ENCODE data around the gene PRR23E. TPM values are rescaled to one million over a fixed set of nuclear protein-coding genes. Genes with fewer than 3 reads are reported as not detected.

Gene PRR23E
- total RNA-seq, 2 experiments from 2014 or later, result not detected

DNA sequence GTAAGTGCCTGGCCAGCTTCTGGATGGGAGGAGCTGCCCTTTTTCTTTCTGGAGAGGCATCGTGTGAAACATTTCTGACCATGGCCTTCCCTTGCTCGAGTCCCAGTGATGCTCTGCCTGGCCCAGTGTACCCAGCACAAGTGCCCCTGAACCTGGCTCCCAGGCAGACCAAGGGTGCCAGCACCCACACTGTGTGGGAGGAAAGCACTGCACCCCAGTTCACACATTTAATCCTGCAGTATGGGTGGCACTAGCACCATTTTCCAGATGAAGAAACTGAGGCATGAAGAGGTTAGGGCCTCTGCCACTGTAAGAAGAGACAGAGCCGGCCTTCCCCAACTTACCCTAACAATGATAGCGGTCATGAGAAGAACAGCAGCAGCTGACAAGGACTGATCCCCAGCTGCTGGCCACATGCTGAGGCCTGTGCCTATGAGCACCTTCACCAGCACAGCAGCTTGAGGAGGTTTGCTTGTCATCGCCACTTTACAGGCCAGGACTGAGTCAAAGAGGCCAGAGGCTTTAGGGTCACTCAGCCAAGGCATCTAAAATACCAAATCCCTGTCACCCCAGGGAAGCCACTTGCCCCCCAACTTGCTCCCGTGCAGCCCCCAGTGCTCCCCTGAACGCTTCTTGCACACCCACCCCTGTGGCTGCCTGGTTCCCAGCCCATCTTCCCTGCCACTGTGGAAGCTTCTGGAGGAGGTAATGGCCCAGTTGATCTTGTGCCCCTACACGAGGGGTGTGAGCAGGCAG lies 15.0 kb downstream of the PRR23E start:
- no peak overlapping the region for H3K4me3 ChIP-seq (ENCODE audit: low read length)
- Mint-ChIP-seq H3K27ac (no peak overlapping the region), H3K27me3 (peaks cover 6% of the 10 kb centered on the region), H3K4me3 (no peak overlapping the region), H3K36me3 (ENCODE audit: low read depth) (no peaks in the 10 kb centered on the region), H3K9me3 (no peaks in the 10 kb centered on the region), H3K4me1 (ENCODE audit: low read depth) (no peaks in the 10 kb centered on the region)
- intact Hi-C loops (cut with DNase I, micrococcal nuclease), result no loop called here
- no peaks in the 10 kb centered on the region for H3K4me1 ChIP-seq (ENCODE audit: insufficient read depth, low read length)
- H3K9me3 ChIP-seq (ENCODE audit: control insufficient read depth in 1 of 2, insufficient read depth in 1 of 2, low read length in 2 of 2), result peaks cover 0 to 6% of the 10 kb centered on the region in 2 experiments
- no peak for DNase-seq
- H3K36me3 ChIP-seq (ENCODE audit: insufficient read depth, low read length), result no peaks in the 10 kb centered on the region
- peaks cover 0 to 4% of the 10 kb centered on the region in 2 experiments for H3K27me3 ChIP-seq (ENCODE audit: control insufficient read depth in 1 of 2, insufficient read depth in 2 of 2, low read length in 2 of 2)
- ATAC-seq (ENCODE audit: poor library complexity), result no peak
- POLR2A ChIA-PET, result no interaction called here
- TF ChIP-seq CTCF (IDR thresholded peaks at IDR 0.05), result no peak
- H3K27ac ChIP-seq (ENCODE audit: low read depth in 1 of 2, low read length in 2 of 2), result no peak overlapping the region
- CTCF ChIA-PET, result no interaction called here

DNA sequence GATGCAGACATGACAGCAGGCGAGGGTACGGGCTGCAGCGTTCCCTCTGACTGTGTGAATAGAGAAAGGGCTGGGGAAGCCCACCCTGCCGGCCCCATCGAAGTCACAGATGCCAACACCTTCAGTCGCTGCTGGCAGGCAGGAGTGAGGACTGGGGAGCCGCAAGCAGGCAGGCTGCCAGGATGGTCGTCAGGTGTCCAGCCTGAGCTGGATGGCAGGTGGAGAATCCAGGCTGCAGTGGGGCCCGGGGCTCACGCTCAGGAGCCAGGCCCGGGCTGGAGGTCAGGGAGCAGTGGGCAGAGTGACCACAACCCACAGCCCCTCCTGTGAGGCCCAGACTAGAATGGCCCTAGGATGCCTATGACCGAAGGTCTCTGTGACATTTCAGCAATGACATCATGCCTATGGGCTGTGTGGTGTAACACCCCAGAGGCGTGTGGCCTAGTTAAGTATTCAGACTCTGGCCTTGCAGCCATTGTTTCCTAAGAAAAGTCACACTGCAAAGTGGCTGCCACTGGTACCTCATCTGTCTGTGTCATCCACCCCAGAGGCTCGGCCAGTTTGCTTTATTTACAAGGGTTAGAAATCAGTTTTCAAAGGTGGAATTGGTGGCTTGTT lies 15.7 kb downstream of the PRR23E start:
- Histone ChIP-seq H3K27me3 (ENCODE audit: control insufficient read depth in 1 of 2, insufficient read depth in 2 of 2, low read length in 2 of 2) (peaks cover 0 to 4% of the 10 kb centered on the region in 2 experiments), H3K36me3 (ENCODE audit: insufficient read depth, low read length) (no peaks in the 10 kb centered on the region), H3K27ac (ENCODE audit: low read depth in 1 of 2, low read length in 2 of 2) (no peak overlapping the region), H3K4me1 (ENCODE audit: insufficient read depth, low read length) (no peaks in the 10 kb centered on the region), H3K9me3 (ENCODE audit: control insufficient read depth in 1 of 2, insufficient read depth in 1 of 2, low read length in 2 of 2) (peaks cover 0 to 6% of the 10 kb centered on the region in 2 experiments), H3K4me3 (ENCODE audit: low read length) (no peak overlapping the region)
- CTCF ChIA-PET, result no interaction called here
- no peaks in the 10 kb centered on the region for H3K36me3 Mint-ChIP-seq (ENCODE audit: low read depth)
- intact Hi-C loops (cut with DNase I, micrococcal nuclease), result no loop called here
- H3K27ac Mint-ChIP-seq, result no peak overlapping the region
- peaks cover 6% of the 10 kb centered on the region for H3K27me3 Mint-ChIP-seq
- no peaks in the 10 kb centered on the region for H3K4me1 Mint-ChIP-seq (ENCODE audit: low read depth)
- DNase-seq (no peak), ATAC-seq (ENCODE audit: poor library complexity) (no peak)
- no peaks in the 10 kb centered on the region for H3K9me3 Mint-ChIP-seq
- TF ChIP-seq CTCF (IDR thresholded peaks at IDR 0.05), result no peak
- H3K4me3 Mint-ChIP-seq, result no peak overlapping the region
- POLR2A ChIA-PET, result no interaction called here

GRCh38 chr3:127209155-127209839 lies 16.4 kb downstream of the PRR23E start:
- ATAC-seq (ENCODE audit: poor library complexity) (no peak), DNase-seq (no peak)
- peaks cover 6% of the 10 kb centered on the region for H3K27me3 Mint-ChIP-seq

More at GRCh38 chr3:127209155-127209839, 16.4 kb downstream of the PRR23E start:
- Histone ChIP-seq H3K27me3 (ENCODE audit: control insufficient read depth in 1 of 2, insufficient read depth in 2 of 2, low read length in 2 of 2) (peaks cover 0 to 4% of the 10 kb centered on the region in 2 experiments), H3K36me3 (ENCODE audit: insufficient read depth, low read length) (no peaks in the 10 kb centered on the region), H3K9me3 (ENCODE audit: control insufficient read depth in 1 of 2, insufficient read depth in 1 of 2, low read length in 2 of 2) (peaks cover 0 to 6% of the 10 kb centered on the region in 2 experiments), H3K4me3 (ENCODE audit: low read length) (no peak overlapping the region), H3K27ac (ENCODE audit: low read depth in 1 of 2, low read length in 2 of 2) (no peak overlapping the region), H3K4me1 (ENCODE audit: insufficient read depth, low read length) (no peaks in the 10 kb centered on the region)
- intact Hi-C loops (cut with DNase I, micrococcal nuclease), result no loop called here
- TF ChIP-seq CTCF (IDR thresholded peaks at IDR 0.05), result no peak
- no peak overlapping the region for H3K4me3 Mint-ChIP-seq
- ChIA-PET CTCF (no interaction called here), POLR2A (no interaction called here)
- no peak overlapping the region for H3K27ac Mint-ChIP-seq
- H3K4me1 Mint-ChIP-seq (ENCODE audit: low read depth), result no peaks in the 10 kb centered on the region
- H3K9me3 Mint-ChIP-seq, result no peaks in the 10 kb centered on the region
- H3K36me3 Mint-ChIP-seq (ENCODE audit: low read depth), result no peaks in the 10 kb centered on the region

All from CD4-positive, alpha-beta T cell (primary cell).